IMR-90 (cell line): ENCODE measurements around the gene RTRAF. TPM values are rescaled to one million over a fixed set of nuclear protein-coding genes. Genes with fewer than 3 reads are reported as not detected.

Experiments used
- ATAC-seq: fragments of 200-7000 bp; cut with Tn5 transposase; 2 replicates; pipeline ENCODE4 v1.9.1; 2020; ENCODE audit warnings: low read depth, mild to moderate bottlenecking, moderate library complexity
- BruUV-seq: library from RNA; stranded (reverse); fragments of 400-500 nt; replicated peaks from 2 replicates; lab custom pipeline; 2021; lab: Mats Ljungman, UMichigan
- CTCF ChIA-PET: fragments of 300-600 bp; formaldehyde crosslinking; extraction: SDS; loops from one replicate; lab custom pipeline; 2021; ENCODE audit warnings: antibody characterized with exemption; lab: Yijun Ruan, JAX
- POLR2A ChIA-PET: fragments of 300-600 bp; sonication (Branson Sonifier 250); formaldehyde crosslinking; loops from one replicate; lab custom pipeline; 2022; ENCODE audit warnings: antibody characterized with exemption; ENCODE audit not compliant: unreplicated experiment; lab: Charles Lee
- DNase-seq: peaks from one replicate; pipeline ENCODE4 v3.0.0; 2013
- H2AFZ ChIP-seq: replicated peaks from 2 replicates; pipeline ENCODE3; 2013; ENCODE audit warnings: low read length, mild to moderate bottlenecking; ENCODE audit not compliant: poor library complexity
- H2AK5ac ChIP-seq: 2 replicates; pipeline ENCODE4 v1.6.1; 2013; ENCODE audit warnings: low read depth, low read length, inconsistent platforms
- H2AK9ac ChIP-seq: replicated peaks from 2 replicates; pipeline ENCODE3; 2013; ENCODE audit warnings: mild to moderate bottlenecking, low read depth, low read length, moderate library complexity; ENCODE audit not compliant: poor library complexity
- H2BK120ac ChIP-seq: 2 replicates; pipeline ENCODE4 v1.6.1; 2013; ENCODE audit warnings: low read depth, low read length, inconsistent platforms
- H2BK15ac ChIP-seq: 3 replicates; pipeline ENCODE4 v1.6.1; 2013; ENCODE audit warnings: low read depth, low read length, inconsistent platforms
- H2BK20ac ChIP-seq: 2 replicates; pipeline ENCODE4 v1.6.1; 2013; ENCODE audit warnings: low read depth, mild to moderate bottlenecking, inconsistent platforms, low read length, moderate library complexity
- H2BK5ac ChIP-seq: 2 replicates; pipeline ENCODE4 v1.6.1; 2013; ENCODE audit warnings: mild to moderate bottlenecking, low read depth, low read length, inconsistent platforms; ENCODE audit not compliant: poor library complexity, severe bottlenecking
- H3K14ac ChIP-seq: replicated peaks from 2 replicates; pipeline ENCODE4 v1.6.1; 2013; ENCODE audit warnings: low read depth, low read length, inconsistent platforms
- H3K18ac ChIP-seq: 2 replicates; pipeline ENCODE4 v1.6.1; 2013; ENCODE audit warnings: low read depth, low read length, control low read depth
- H3K23ac ChIP-seq: 2 replicates; pipeline ENCODE4 v1.6.1; 2013; ENCODE audit warnings: low read depth, low read length, inconsistent platforms
- H3K27ac ChIP-seq: 2 replicates; pipeline ENCODE4 v1.5.1; 2013; ENCODE audit warnings: mild to moderate bottlenecking, control low read depth, low read length; ENCODE audit not compliant: insufficient read depth
- H3K27me3 ChIP-seq: 2 replicates; pipeline ENCODE4 v1.6.1; 2013; ENCODE audit warnings: low read length; ENCODE audit not compliant: control insufficient read depth, insufficient read depth
- H3K36me3 ChIP-seq: 2 replicates; pipeline ENCODE4 v1.6.1; 2013; ENCODE audit warnings: low read length, mixed read lengths; ENCODE audit not compliant: control insufficient read depth, insufficient read depth
- H3K4ac ChIP-seq: 2 replicates; pipeline ENCODE4 v1.6.1; 2013; ENCODE audit warnings: low read depth, low read length, inconsistent platforms
- H3K4me1 ChIP-seq: 2 replicates; pipeline ENCODE4 v1.6.1; 2013; ENCODE audit warnings: low read length, mixed read lengths; ENCODE audit not compliant: control insufficient read depth, insufficient read depth
- H3K4me2 ChIP-seq: 2 replicates; pipeline ENCODE4 v1.6.1; 2013; ENCODE audit warnings: low read depth, mild to moderate bottlenecking, control low read depth, low read length, moderate library complexity
- H3K4me3 ChIP-seq: 2 replicates; pipeline ENCODE4 v1.5.1; 2013; ENCODE audit warnings: low read depth, mild to moderate bottlenecking, control low read depth, low read length, moderate library complexity; ENCODE audit not compliant: insufficient read depth
- H3K56ac ChIP-seq: 2 replicates; pipeline ENCODE4 v1.6.1; 2013; ENCODE audit warnings: low read length, inconsistent platforms; ENCODE audit not compliant: insufficient read depth; ENCODE audit errors: extremely low read depth
- H3K79me1 ChIP-seq, 2 experiments: 2 replicates each; pipeline ENCODE4 v1.6.1; 2013; ENCODE audit warnings: low read length in 2 of 2, inconsistent platforms in 1 of 2, low read depth in 1 of 2
- H3K9ac ChIP-seq: 2 replicates; pipeline ENCODE4 v1.6.1; 2013; ENCODE audit warnings: low read depth, low read length, control low read depth
- H3K9me1 ChIP-seq: 2 replicates; pipeline ENCODE4 v1.6.1; 2013; ENCODE audit warnings: low read length, inconsistent platforms; ENCODE audit not compliant: insufficient read depth
- H3K9me3 ChIP-seq: 2 replicates; pipeline ENCODE4 v1.6.1; 2013; ENCODE audit warnings: low read length; ENCODE audit not compliant: control insufficient read depth, insufficient read depth
- H4K20me1 ChIP-seq: 2 replicates; pipeline ENCODE4 v1.6.1; 2013; ENCODE audit warnings: low read length, inconsistent platforms; ENCODE audit not compliant: insufficient read depth
- H4K5ac ChIP-seq: 2 replicates; pipeline ENCODE4 v1.6.1; 2013; ENCODE audit warnings: mild to moderate bottlenecking, low read depth, low read length, control low read depth
- H4K8ac ChIP-seq, 2 experiments: 2 replicates each; pipeline ENCODE4 v1.6.1; 2013; ENCODE audit warnings: low read depth in 2 of 2, low read length in 2 of 2, control low read depth in 1 of 2, inconsistent platforms in 1 of 2
- H4K91ac ChIP-seq: 2 replicates; pipeline ENCODE4 v1.6.1; 2013; ENCODE audit warnings: low read depth, low read length, inconsistent platforms; ENCODE audit not compliant: insufficient read depth
- CEBPB ChIP-seq: IDR thresholded peaks from 2 replicates; pipeline ENCODE4 v1.6.1; 2012; ENCODE audit warnings: low read depth, low read length, improper control_type of control experiment
- MAFK ChIP-seq: IDR thresholded peaks from 2 replicates; pipeline ENCODE4 v1.6.1; 2012; ENCODE audit warnings: low read depth, low read length, improper control_type of control experiment
- RCOR1 ChIP-seq: IDR thresholded peaks from 2 replicates; pipeline ENCODE4 v1.6.1; 2012; ENCODE audit warnings: mild to moderate bottlenecking, low read length, improper control_type of control experiment; ENCODE audit not compliant: insufficient replicate concordance
- SMC3 ChIP-seq: fragments of 150-350 bp; IDR thresholded peaks from 2 replicates; pipeline ENCODE4 v1.6.1; 2016; ENCODE audit warnings: low read depth, mild to moderate bottlenecking, antibody characterized with exemption, low read length, moderate library complexity
- WGBS, 2 experiments: methylation state at CpG; one replicate each; pipeline versions ENCODE4 v1.1.5 to v1.1.7; 2013; ENCODE audit warnings: missing lambda C conversion rate in 2 of 2; ENCODE audit not compliant: insufficient read length in 1 of 2; ENCODE audit errors: extremely low coverage in 2 of 2; 5-methylcytosine and 5-hydroxymethylcytosine counted together
- dilution Hi-C: fragments of 300-500 bp; cut with HindIII; formaldehyde crosslinking; loops from one replicate; pipeline ENCODE4 v1.14.3; 2018; ENCODE audit warnings: low sequenced_read_pairs; ENCODE audit not compliant: unreplicated experiment
- in situ Hi-C: fragments of 300-500 bp; cut with MboI; formaldehyde crosslinking; loops from 3 replicates; pipeline ENCODE4 v1.14.3; 2019; ENCODE audit warnings: low sequenced_read_pairs, inconsistent platforms, mixed read lengths
- intact Hi-C: fragments of 100-400 bp; cut with micrococcal nuclease; formaldehyde crosslinking; loops from 2 replicates; pipeline ENCODE4 v1.10.0; 2022
- polyA plus RNA-seq, 3 experiments: library from polyadenylated mRNA; depleted of rRNA; stranded (reverse); fragments of >200 nt; gene quantifications; 2 replicates each; pipeline ENCODE4 v1.2.3, GENCODE V29; 2012; ENCODE audit warnings: low replicate concordance in 1 of 3
- total RNA-seq: library from RNA; depleted of rRNA; stranded (reverse); fragments of >200 nt; gene quantifications from 2 replicates; pipeline ENCODE4 v1.2.3, GENCODE V29; 2012
- TF ChIP-seq, protein P1 (sequence below): fragments of 150-350 bp; IDR thresholded peaks from 2 replicates; pipeline ENCODE4 v1.6.1; 2017; ENCODE audit warnings: mild to moderate bottlenecking, antibody characterized with exemption, low read length, low read depth
- TF ChIP-seq, protein P2 (sequence below): fragments of 150-350 bp; IDR thresholded peaks from 2 replicates; pipeline ENCODE4 v1.6.1; 2016; ENCODE audit warnings: low read depth, mild to moderate bottlenecking, low read length, moderate library complexity, borderline replicate concordance

RTRAF gene
- total and polyA plus RNA-seq, 2 of the 4 experiments (the other 2 are of a cell fraction): 53.2 to 102 TPM

DNA sequence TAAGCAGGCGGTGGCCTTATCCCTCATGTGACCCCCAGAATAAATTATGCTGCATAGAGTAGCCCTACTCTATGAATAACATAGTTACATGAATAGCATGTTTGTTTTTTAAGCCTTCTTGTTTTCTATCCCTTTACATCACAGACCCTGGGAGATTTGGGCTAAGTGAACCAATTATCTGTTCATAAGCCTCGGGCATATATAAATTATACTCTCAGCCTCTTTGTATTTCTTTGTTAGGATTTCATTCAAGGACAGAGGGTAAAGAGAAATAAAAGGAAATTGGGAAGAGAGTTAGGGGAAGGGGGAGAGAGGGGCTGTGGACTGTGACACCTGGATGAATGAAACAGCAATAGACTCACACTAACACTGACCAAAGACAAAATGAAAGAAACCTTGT lies 35.3 kb upstream of the RTRAF start:
- dilution Hi-C loops: no loop called here

More for the DNA sequence above, 35.3 kb upstream of the RTRAF start:
- Histone ChIP-seq H2AFZ (no peak overlapping the region), H3K14ac (no peak overlapping the region), H3K9ac (no peak overlapping the region), H2AK9ac (no peak overlapping the region), H2BK120ac (no peak overlapping the region), H2BK5ac (no peak overlapping the region), H3K23ac (no peak overlapping the region), H3K4ac (no peak overlapping the region), H3K36me3 (peaks cover 16% of the 10 kb centered on the region), H4K20me1 (no peaks in the 10 kb centered on the region), H4K5ac (no peak overlapping the region), H2BK20ac (no peak overlapping the region), H3K27me3 (no peaks in the 10 kb centered on the region), H2AK5ac (no peak overlapping the region), H3K27ac (no peak overlapping the region), H3K4me1 (no peaks in the 10 kb centered on the region), H3K9me1 (no peaks in the 10 kb centered on the region), H2BK15ac (no peak overlapping the region), H3K9me3 (peaks cover 8% of the 10 kb centered on the region), H4K8ac (no peak overlapping the region), H3K18ac (no peak overlapping the region), H3K4me3 (no peak overlapping the region), H4K91ac (no peak overlapping the region), H3K56ac (no peak overlapping the region), H3K79me1 (no peaks in the 10 kb centered on the region), H3K4me2 (no peak overlapping the region)
- intact Hi-C loops: no loop called here
- no peak for DNase-seq
- in situ Hi-C loops: no loop called here
- TF ChIP-seq, protein P1, sequence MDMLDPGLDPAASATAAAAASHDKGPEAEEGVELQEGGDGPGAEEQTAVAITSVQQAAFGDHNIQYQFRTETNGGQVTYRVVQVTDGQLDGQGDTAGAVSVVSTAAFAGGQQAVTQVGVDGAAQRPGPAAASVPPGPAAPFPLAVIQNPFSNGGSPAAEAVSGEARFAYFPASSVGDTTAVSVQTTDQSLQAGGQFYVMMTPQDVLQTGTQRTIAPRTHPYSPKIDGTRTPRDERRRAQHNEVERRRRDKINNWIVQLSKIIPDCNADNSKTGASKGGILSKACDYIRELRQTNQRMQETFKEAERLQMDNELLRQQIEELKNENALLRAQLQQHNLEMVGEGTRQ: no peak
- TF ChIP-seq CEBPB (no peak), RCOR1 (no peak), MAFK (no peak), SMC3 (no peak)
- TF ChIP-seq, protein P2, sequence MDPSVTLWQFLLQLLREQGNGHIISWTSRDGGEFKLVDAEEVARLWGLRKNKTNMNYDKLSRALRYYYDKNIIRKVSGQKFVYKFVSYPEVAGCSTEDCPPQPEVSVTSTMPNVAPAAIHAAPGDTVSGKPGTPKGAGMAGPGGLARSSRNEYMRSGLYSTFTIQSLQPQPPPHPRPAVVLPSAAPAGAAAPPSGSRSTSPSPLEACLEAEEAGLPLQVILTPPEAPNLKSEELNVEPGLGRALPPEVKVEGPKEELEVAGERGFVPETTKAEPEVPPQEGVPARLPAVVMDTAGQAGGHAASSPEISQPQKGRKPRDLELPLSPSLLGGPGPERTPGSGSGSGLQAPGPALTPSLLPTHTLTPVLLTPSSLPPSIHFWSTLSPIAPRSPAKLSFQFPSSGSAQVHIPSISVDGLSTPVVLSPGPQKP: no peak
- BruUV-seq: no TSS peak
- POLR2A ChIA-PET: no interaction called here
- WGBS, 2 experiments: no CpG with 5 or more reads among the region's 2 CpGs
- ATAC-seq: no peak
- CTCF ChIA-PET: interaction anchor here (1.2 kb wide), 1 partner anchor 25 kb away, joined by 4 read pairs; no protein-coding TSS in a partner anchor
